ENCODE data around the gene MYH11. TPM values are rescaled to one million over a fixed set of nuclear protein-coding genes. Genes with fewer than 3 reads are reported as not detected.

MYH11 gene
- total and polyA plus RNA-seq, 2 experiments from 2014 or later = 1.6 to 5.9 TPM

DNA sequence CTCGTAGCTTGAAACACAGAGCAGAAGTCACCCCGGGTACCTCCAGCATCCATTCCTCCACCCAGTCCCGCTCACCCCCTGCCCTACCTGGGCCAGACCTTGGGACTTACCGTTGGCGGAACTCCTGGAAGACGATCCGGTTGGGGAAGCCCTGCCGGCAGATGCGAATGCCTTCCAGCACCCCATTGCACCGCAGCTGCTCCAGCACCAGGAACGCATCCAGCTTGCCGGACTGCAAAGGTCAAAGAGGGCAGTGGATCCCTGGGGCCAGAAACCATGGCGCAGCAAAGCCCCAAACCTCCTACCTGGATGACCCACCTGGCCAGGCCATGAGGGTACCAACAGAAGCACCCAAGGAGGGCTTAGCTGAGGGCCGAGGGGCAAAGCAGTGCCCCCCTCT is 108.9 kb downstream of the MYH11 start (continued):
- TF ChIP-seq ZNF462 (CRISPR knock-in tag; IDR thresholded peaks at IDR 0.05) = no peak
- no peak for TF ChIP-seq JUNB (IDR thresholded peaks at IDR 0.05; ENCODE audit: unreplicated experiment)

- Histone ChIP-seq H3K4me1 (ENCODE audit: insufficient read depth) (no peaks in the 10 kb centered on the region), H3K36me3 (ENCODE audit: insufficient read depth) (no peaks in the 10 kb centered on the region), H4K20me1 (replicated peaks; ENCODE audit: insufficient read depth) (no peaks in the 10 kb centered on the region), H3K79me2 (replicated peaks; ENCODE audit: insufficient read depth) (no peaks in the 10 kb centered on the region), H3F3A (replicated peaks; ENCODE audit: low read depth) (no peaks in the 10 kb centered on the region), H3K4me2 (no peak overlapping the region), H3K27ac (ENCODE audit: low read depth) (no peak overlapping the region), H2AFZ (no peak overlapping the region), H3K27me3 (ENCODE audit: insufficient read depth) (no peaks in the 10 kb centered on the region), H3K9me2 (ENCODE audit: insufficient read depth) (no peaks in the 10 kb centered on the region), H3K4me3 (no peak overlapping the region)
- no peaks in the 10 kb centered on the region; the same call in 2 of the 3 replicates for H3K9me3 Mint-ChIP-seq
- H3K27me3 Mint-ChIP-seq (ENCODE audit: insufficient read depth, low read depth, poor library complexity) = peaks cover 9% of the 10 kb centered on the region
- DNase-seq (ENCODE audit: low spot score) (no peak), ATAC-seq (no peak)
- no peak overlapping the region for H3K4me3 Mint-ChIP-seq
- H3K4me1 Mint-ChIP-seq = no peaks in the 10 kb centered on the region
- no peak overlapping the region for H3K27ac Mint-ChIP-seq
- no peaks in the 10 kb centered on the region for H3K36me3 Mint-ChIP-seq (ENCODE audit: low read depth)
- TF ChIP-seq CREB1 (CRISPR knock-in tag; IDR thresholded peaks at IDR 0.05; ENCODE audit: low read depth) (no peak), ZNF331 (CRISPR knock-in tag; IDR thresholded peaks at IDR 0.05; ENCODE audit: low read depth) (no peak), NANOG (IDR thresholded peaks at IDR 0.05; ENCODE audit: borderline replicate concordance) (no peak), EZH2phosphoT487 (IDR thresholded peaks at IDR 0.05; ENCODE audit: unreplicated experiment) (no peak), ZNF114 (CRISPR knock-in tag; IDR thresholded peaks at IDR 0.05) (no peak)
- TF ChIP-seq, protein P1, sequence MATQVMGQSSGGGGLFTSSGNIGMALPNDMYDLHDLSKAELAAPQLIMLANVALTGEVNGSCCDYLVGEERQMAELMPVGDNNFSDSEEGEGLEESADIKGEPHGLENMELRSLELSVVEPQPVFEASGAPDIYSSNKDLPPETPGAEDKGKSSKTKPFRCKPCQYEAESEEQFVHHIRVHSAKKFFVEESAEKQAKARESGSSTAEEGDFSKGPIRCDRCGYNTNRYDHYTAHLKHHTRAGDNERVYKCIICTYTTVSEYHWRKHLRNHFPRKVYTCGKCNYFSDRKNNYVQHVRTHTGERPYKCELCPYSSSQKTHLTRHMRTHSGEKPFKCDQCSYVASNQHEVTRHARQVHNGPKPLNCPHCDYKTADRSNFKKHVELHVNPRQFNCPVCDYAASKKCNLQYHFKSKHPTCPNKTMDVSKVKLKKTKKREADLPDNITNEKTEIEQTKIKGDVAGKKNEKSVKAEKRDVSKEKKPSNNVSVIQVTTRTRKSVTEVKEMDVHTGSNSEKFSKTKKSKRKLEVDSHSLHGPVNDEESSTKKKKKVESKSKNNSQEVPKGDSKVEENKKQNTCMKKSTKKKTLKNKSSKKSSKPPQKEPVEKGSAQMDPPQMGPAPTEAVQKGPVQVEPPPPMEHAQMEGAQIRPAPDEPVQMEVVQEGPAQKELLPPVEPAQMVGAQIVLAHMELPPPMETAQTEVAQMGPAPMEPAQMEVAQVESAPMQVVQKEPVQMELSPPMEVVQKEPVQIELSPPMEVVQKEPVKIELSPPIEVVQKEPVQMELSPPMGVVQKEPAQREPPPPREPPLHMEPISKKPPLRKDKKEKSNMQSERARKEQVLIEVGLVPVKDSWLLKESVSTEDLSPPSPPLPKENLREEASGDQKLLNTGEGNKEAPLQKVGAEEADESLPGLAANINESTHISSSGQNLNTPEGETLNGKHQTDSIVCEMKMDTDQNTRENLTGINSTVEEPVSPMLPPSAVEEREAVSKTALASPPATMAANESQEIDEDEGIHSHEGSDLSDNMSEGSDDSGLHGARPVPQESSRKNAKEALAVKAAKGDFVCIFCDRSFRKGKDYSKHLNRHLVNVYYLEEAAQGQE (IDR thresholded peaks at IDR 0.05; ENCODE audit: unreplicated experiment) = no peak
- TF ChIP-seq, protein P2, sequence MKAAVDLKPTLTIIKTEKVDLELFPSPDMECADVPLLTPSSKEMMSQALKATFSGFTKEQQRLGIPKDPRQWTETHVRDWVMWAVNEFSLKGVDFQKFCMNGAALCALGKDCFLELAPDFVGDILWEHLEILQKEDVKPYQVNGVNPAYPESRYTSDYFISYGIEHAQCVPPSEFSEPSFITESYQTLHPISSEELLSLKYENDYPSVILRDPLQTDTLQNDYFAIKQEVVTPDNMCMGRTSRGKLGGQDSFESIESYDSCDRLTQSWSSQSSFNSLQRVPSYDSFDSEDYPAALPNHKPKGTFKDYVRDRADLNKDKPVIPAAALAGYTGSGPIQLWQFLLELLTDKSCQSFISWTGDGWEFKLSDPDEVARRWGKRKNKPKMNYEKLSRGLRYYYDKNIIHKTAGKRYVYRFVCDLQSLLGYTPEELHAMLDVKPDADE (IDR thresholded peaks at IDR 0.05) = no peak
These were observed 110.5 kb downstream of the MYH11 start for GRCh38 chr16:15746332-15746731.
